SH-SY5Y (cell line): ENCODE results near the gene KRT84.

ENCODE experiments used
- GATA2 ChIP-seq: IDR thresholded peaks from 2 replicates; pipeline ENCODE4 v1.6.1; 2011; ENCODE audit warnings: mild to moderate bottlenecking, low read depth, low read length
- GATA3 ChIP-seq: IDR thresholded peaks from 2 replicates; pipeline ENCODE4 v1.6.1; 2011; ENCODE audit warnings: low read depth, mild to moderate bottlenecking, low read length, moderate library complexity

DNA sequence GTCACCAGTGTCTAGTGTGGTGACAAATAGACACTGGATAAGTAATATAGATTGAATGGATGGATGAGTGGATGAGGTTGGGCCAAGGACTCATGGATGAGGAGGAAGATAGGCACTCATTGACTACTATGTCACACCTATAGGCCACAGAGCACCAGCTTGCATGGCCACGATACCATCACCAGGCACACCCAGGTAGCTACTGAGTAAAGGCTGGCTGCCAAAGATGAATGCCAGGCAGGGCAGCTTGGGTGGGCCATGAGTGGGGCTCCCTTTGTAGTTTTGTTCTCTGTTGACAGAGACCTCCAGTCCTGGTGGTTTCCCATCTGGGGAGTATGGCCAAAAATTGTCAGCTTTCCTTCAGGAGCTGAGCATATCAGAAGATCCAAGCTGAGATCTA, 53.1 kb downstream of the KRT84 start:
- no peak for TF ChIP-seq GATA2
- TF ChIP-seq GATA3 = no peak
